H1 (cell line): Measurements from ENCODE around the gene FGD5. TPM values are rescaled to one million over a fixed set of nuclear protein-coding genes. Genes with fewer than 3 reads are reported as not detected.

Experiments used
- CTCF ChIA-PET: fragments of 300-600 bp; sonication (Branson Sonifier 250); formaldehyde crosslinking; loops from one replicate; lab custom pipeline; 2021; ENCODE audit not compliant: partially characterized antibody; lab: Charles Lee
- POLR2A ChIA-PET: fragments of 300-600 bp; sonication (Branson Sonifier 250); formaldehyde crosslinking; loops from one replicate; lab custom pipeline; 2021; ENCODE audit warnings: inconsistent platforms; ENCODE audit not compliant: partially characterized antibody; lab: Charles Lee
- DNase-seq, 2 experiments: peaks; one replicate each; pipeline versions ENCODE4 v3.0.0 to v3.0.0-alpha.2; 2010 to 2022; ENCODE audit warnings: low spot score in 2 of 2, low read depth in 1 of 2, mixed read lengths in 1 of 2
- FAIRE-seq: peaks from 2 replicates; lab custom pipeline; 2011; peaks lifted over from hg19 to GRCh38; lab: Jason Lieb, UNC
- H2AFZ ChIP-seq: 2 replicates; pipeline ENCODE4 v1.8.1; 2012; ENCODE audit warnings: low read length, inconsistent platforms
- H2AK5ac ChIP-seq: 2 replicates; pipeline ENCODE4 v1.6.1; 2013; ENCODE audit warnings: low read depth, low read length
- H2BK120ac ChIP-seq: replicated peaks from 2 replicates; pipeline ENCODE3; 2013; ENCODE audit warnings: low read depth, low read length, inconsistent platforms
- H2BK12ac ChIP-seq: 2 replicates; pipeline ENCODE4 v1.6.1; 2013; ENCODE audit warnings: low read depth, low read length
- H2BK15ac ChIP-seq: 2 replicates; pipeline ENCODE4 v1.6.1; 2013; ENCODE audit warnings: low read length
- H2BK20ac ChIP-seq: 2 replicates; pipeline ENCODE4 v1.6.1; 2013; ENCODE audit warnings: low read length
- H2BK5ac ChIP-seq: 2 replicates; pipeline ENCODE4 v1.6.1; 2013; ENCODE audit warnings: low read depth, low read length
- H3K14ac ChIP-seq: 2 replicates; pipeline ENCODE4 v1.6.1; 2013; ENCODE audit warnings: inconsistent platforms; ENCODE audit not compliant: insufficient read length
- H3K18ac ChIP-seq: 2 replicates; pipeline ENCODE4 v1.6.1; 2013; ENCODE audit warnings: low read length; ENCODE audit errors: extremely low read depth
- H3K23ac ChIP-seq: 2 replicates; pipeline ENCODE4 v1.6.1; 2013; ENCODE audit warnings: inconsistent platforms; ENCODE audit not compliant: insufficient read length
- H3K23me2 ChIP-seq: 2 replicates; pipeline ENCODE4 v1.6.1; 2013; ENCODE audit warnings: low read depth, low read length
- H3K27ac ChIP-seq: 2 replicates; pipeline ENCODE4 v1.6.1; 2011; ENCODE audit warnings: low read depth, low read length, inconsistent platforms
- H3K27me3 ChIP-seq, 4 experiments: replicated peaks in 1 of 4; 1 replicate in 1 of 4; 2 replicates in 3 of 4; pipeline versions ENCODE4 v1.6.1 to v1.8.1; 2011 to 2013; ENCODE audit warnings: low read length in 3 of 4, mild to moderate bottlenecking in 3 of 4, inconsistent platforms in 2 of 4, mixed read lengths in 2 of 4, moderate library complexity in 1 of 4; ENCODE audit not compliant: control insufficient read depth in 3 of 4, insufficient read depth in 3 of 4; ENCODE audit errors: extremely low read depth in 1 of 4
- H3K36me3 ChIP-seq, 4 experiments: 2 replicates each; pipeline versions ENCODE4 v1.6.1 to v1.8.1; 2011 to 2013; ENCODE audit warnings: mild to moderate bottlenecking in 4 of 4, low read length in 3 of 4, moderate library complexity in 2 of 4, control low read depth in 1 of 4, inconsistent platforms in 1 of 4; ENCODE audit not compliant: insufficient read depth in 4 of 4, control insufficient read depth in 2 of 4
- H3K4ac ChIP-seq: replicated peaks from 2 replicates; pipeline ENCODE3; 2013; ENCODE audit warnings: low read length, low read depth, mixed read lengths, inconsistent platforms; ENCODE audit not compliant: insufficient read length
- H3K4me1 ChIP-seq, 4 experiments: replicated peaks in 1 of 4; 1 replicate in 1 of 4; 2 replicates in 3 of 4; pipeline versions ENCODE4 v1.6.1 to v1.8.1; 2011 to 2013; ENCODE audit warnings: low read length in 3 of 4, inconsistent platforms in 2 of 4, mixed read lengths in 1 of 4; ENCODE audit not compliant: insufficient read depth in 4 of 4, control insufficient read depth in 3 of 4
- H3K4me2 ChIP-seq, 2 experiments: 2 replicates each; pipeline versions ENCODE4 v1.6.1 to v1.8.1; 2011 to 2013; ENCODE audit warnings: low read depth in 2 of 2, low read length in 2 of 2, control low read depth in 1 of 2, inconsistent platforms in 1 of 2, mild to moderate bottlenecking in 1 of 2; ENCODE audit not compliant: insufficient read depth in 1 of 2
- H3K4me3 ChIP-seq, 4 experiments: fragments of 200-600, 300-600 bp in 1 of 4; sonication (generic), shearing (Covaris generic), sonication (Bioruptor Twin) in 1 of 4; 2 replicates each; pipeline versions ENCODE4 v1.5.1 to v1.8.1; 2011 to 2016; ENCODE audit warnings: low read length in 4 of 4, low read depth in 3 of 4, control low read depth in 2 of 4, inconsistent platforms in 2 of 4, mild to moderate bottlenecking in 2 of 4, mixed read lengths in 1 of 4, moderate library complexity in 1 of 4; ENCODE audit not compliant: insufficient read depth in 2 of 4; ENCODE audit errors: extremely low read depth in 1 of 4
- H3K56ac ChIP-seq: replicated peaks from 2 replicates; pipeline ENCODE3; 2013; ENCODE audit warnings: low read depth, mild to moderate bottlenecking, mixed read lengths, low read length, inconsistent platforms; ENCODE audit not compliant: insufficient read length
- H3K79me1 ChIP-seq: 2 replicates; pipeline ENCODE4 v1.6.1; 2013; ENCODE audit warnings: low read depth, low read length, control low read depth
- H3K79me2 ChIP-seq, 2 experiments: 2 replicates each; pipeline versions ENCODE4 v1.6.1 to v1.8.1; 2012 to 2013; ENCODE audit warnings: low read length in 2 of 2, mild to moderate bottlenecking in 2 of 2, inconsistent platforms in 1 of 2; ENCODE audit not compliant: insufficient read depth in 2 of 2, control insufficient read depth in 1 of 2
- H3K9ac ChIP-seq, 4 experiments: replicated peaks in 1 of 4; 1 replicate in 1 of 4; 2 replicates in 3 of 4; pipeline versions ENCODE4 v1.6.1 to v1.8.1; 2011 to 2013; ENCODE audit warnings: low read depth in 3 of 4, low read length in 3 of 4, control low read depth in 2 of 4, mild to moderate bottlenecking in 2 of 4, moderate library complexity in 2 of 4, inconsistent platforms in 1 of 4; ENCODE audit errors: extremely low read depth in 1 of 4
- H3K9me3 ChIP-seq, 2 experiments: 2 replicates each; pipeline versions ENCODE4 v1.6.1 to v1.8.1; 2012 to 2013; ENCODE audit warnings: mild to moderate bottlenecking in 2 of 2, moderate library complexity in 2 of 2, control low read depth in 1 of 2, inconsistent platforms in 1 of 2, low read depth in 1 of 2, low read length in 1 of 2, mixed read lengths in 1 of 2; ENCODE audit not compliant: insufficient read depth in 2 of 2
- H4K20me1 ChIP-seq, 2 experiments: replicated peaks in 1 of 2; 2 replicates each; pipeline versions ENCODE3 to v1.8.1; 2011 to 2013; ENCODE audit warnings: inconsistent platforms in 2 of 2, low read length in 2 of 2, mild to moderate bottlenecking in 1 of 2; ENCODE audit not compliant: insufficient read depth in 2 of 2, control insufficient read depth in 1 of 2
- H4K5ac ChIP-seq: 2 replicates; pipeline ENCODE4 v1.6.1; 2013; ENCODE audit warnings: low read length, low read depth, mixed read lengths, inconsistent platforms; ENCODE audit not compliant: insufficient read length
- H4K8ac ChIP-seq: 2 replicates; pipeline ENCODE4 v1.8.0; 2013; ENCODE audit warnings: mild to moderate bottlenecking, moderate library complexity, low read length, inconsistent platforms; ENCODE audit not compliant: insufficient read depth; ENCODE audit errors: extremely low read depth
- H4K91ac ChIP-seq: replicated peaks from 2 replicates; pipeline ENCODE3; 2013; ENCODE audit warnings: low read length, mixed read lengths, inconsistent platforms; ENCODE audit not compliant: insufficient read length
- CBX8 ChIP-seq: fragments of 300-800, 300-1000 bp; sonication (generic); IDR thresholded peaks from 2 replicates; pipeline ENCODE4 v1.7.1; 2016; ENCODE audit warnings: low read depth, low read length, borderline replicate concordance
- CEBPB ChIP-seq: IDR thresholded peaks from 2 replicates; pipeline ENCODE4 v1.6.1; 2012; ENCODE audit warnings: low read depth, low read length
- POLR2A ChIP-seq, 2 experiments: IDR thresholded peaks; 1 replicate in 1 of 2; 2 replicates in 1 of 2; pipeline ENCODE4 v1.6.1; 2011; ENCODE audit warnings: low read depth in 2 of 2, low read length in 2 of 2, mild to moderate bottlenecking in 2 of 2; ENCODE audit errors: control extremely low read depth in 1 of 2
- RFX5 ChIP-seq: IDR thresholded peaks from 2 replicates; pipeline ENCODE4 v1.6.1; 2011; ENCODE audit warnings: low read depth, low read length, improper control_type of control experiment, borderline replicate concordance
- SAP30 ChIP-seq: fragments of 300-600 bp; sonication (generic); IDR thresholded peaks from 2 replicates; pipeline ENCODE4 v1.7.1; 2012; ENCODE audit warnings: low read length, moderate library complexity, mild to moderate bottlenecking, inconsistent platforms; ENCODE audit not compliant: insufficient read depth, insufficient replicate concordance
- WGBS, 2 experiments: shearing (Covaris generic) in 1 of 2; methylation state at CpG; one replicate each; pipeline versions ENCODE4 v1.1.6 to v1.1.7; 2013 to 2015; ENCODE audit warnings: low lambda C conversion rate in 2 of 2, mixed read lengths in 2 of 2, inconsistent platforms in 1 of 2, low coverage in 1 of 2, missing lambda C conversion rate in 1 of 2; ENCODE audit not compliant: insufficient replicate concordance in 2 of 2, insufficient coverage in 1 of 2, insufficient read length in 1 of 2; ENCODE audit errors: extremely low coverage in 1 of 2, missing lambda C conversion rate in 1 of 2; 5-methylcytosine and 5-hydroxymethylcytosine counted together
- polyA plus RNA-seq, 7 experiments: library from polyadenylated mRNA; depleted of rRNA in 3 of 7; stranded (reverse) in 5 of 7; unstranded in 2 of 7; fragments of >200 nt in 5 of 7; fragments of 200-250 nt in 2 of 7; gene quantifications; 1 replicate in 5 of 7; 2 replicates in 1 of 7; 4 replicates in 1 of 7; pipeline versions ENCODE4 v1.2.1 to v1.2.3, GENCODE V29; 2011 to 2013; ENCODE audit warnings: missing spikeins in 2 of 7, mixed read lengths in 2 of 7
- total RNA-seq: library from RNA; stranded (reverse); fragmentation: NEBNext Ultra II Directional; extraction: Animal tissue kit (Norgen Biotek cat#: 25700); gene quantifications from 2 replicates; pipeline ENCODE4 v1.2.1, GENCODE V29; 2021
- TF ChIP-seq, protein P1 (sequence below): IDR thresholded peaks from 2 replicates; pipeline ENCODE4 v1.6.1; 2012; ENCODE audit warnings: inconsistent platforms

The FGD5 gene
- total and polyA plus RNA-seq, 2 of the 8 experiments (the other 6 are each of a cell fraction or from before 2014, with no cell fraction given): 4.7 to 14.3 TPM

DNA sequence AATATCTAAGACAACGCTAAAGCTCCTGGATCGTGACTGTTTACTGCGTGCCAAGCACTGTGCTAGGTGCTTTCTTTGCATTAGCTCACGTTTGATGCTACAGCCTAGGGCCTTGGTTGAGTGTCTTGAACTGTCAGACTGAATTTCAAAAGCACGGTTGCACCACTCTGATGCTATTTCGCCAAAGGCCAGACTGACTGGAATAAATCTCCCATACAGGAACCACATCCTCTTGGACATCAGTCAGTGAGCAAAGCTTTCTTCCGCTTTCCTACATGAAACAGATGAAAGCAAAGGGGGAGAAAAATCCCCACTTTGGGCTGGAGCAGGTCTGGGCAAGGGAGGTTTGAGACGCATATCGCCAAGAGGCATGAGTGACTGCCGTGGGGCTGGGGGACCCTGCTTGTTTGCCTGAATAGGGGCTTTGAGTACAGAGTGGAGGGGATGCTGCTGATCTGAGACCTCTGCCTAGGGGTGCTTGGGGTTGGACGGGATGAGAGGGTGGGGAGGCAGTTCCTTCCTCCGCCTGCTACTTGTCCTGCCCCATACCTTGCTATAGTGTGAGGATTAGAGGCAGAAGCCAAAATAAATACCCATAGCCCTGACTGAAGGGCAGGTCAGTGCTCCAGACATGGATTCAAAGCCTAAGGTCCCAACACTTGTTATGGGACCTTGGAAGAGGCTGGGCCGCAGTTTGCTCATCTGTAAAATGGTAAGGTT, 5.3 kb downstream of the FGD5 start:
- FAIRE-seq: no peak
- no peak overlapping the region for H3K27ac ChIP-seq
- no peak overlapping the region for H2BK12ac ChIP-seq
- no peak overlapping the region for H2BK15ac ChIP-seq
- no peaks in the 10 kb centered on the region for H3K27me3 ChIP-seq
- ChIA-PET POLR2A (interaction anchor here (0.8 to 1.7 kb wide), 2 partner anchors 8 to 22 kb away, joined by 3 to 6 read pairs; no protein-coding TSS in a partner anchor), CTCF (interaction anchor here (0.9 to 2.0 kb wide), 8 partner anchors 8 to 102 kb away, joined by 3 to 14 read pairs (median 4); no protein-coding TSS in a partner anchor)
- H3K18ac ChIP-seq: no peak overlapping the region
- H3K56ac ChIP-seq: no peak overlapping the region
- no peak overlapping the region for H2BK5ac ChIP-seq
- H3K79me2 ChIP-seq: no peaks in the 10 kb centered on the region; a peak in 1 of 4 replicates
- H3K79me1 ChIP-seq: no peaks in the 10 kb centered on the region; the same call in 1 of the 2 replicates
- H4K8ac ChIP-seq: no peak overlapping the region
- no peaks in the 10 kb centered on the region for H3K9me3 ChIP-seq
- H4K20me1 ChIP-seq: no peaks in the 10 kb centered on the region
- H3K4me2 ChIP-seq: no peak overlapping the region
- H3K4ac ChIP-seq: no peak overlapping the region
- H3K14ac ChIP-seq: no peak overlapping the region
- H4K5ac ChIP-seq: no peak overlapping the region
- TF ChIP-seq CBX8 (no peak), SAP30 (no peak), RFX5 (no peak), POLR2A (IDR thresholded peaks at IDR 0.05; ENCODE audit: control extremely low read depth in 1 of 2, low read depth in 2 of 2, low read length in 2 of 2) (no peak), CEBPB (no peak)
- TF ChIP-seq, protein P1, sequence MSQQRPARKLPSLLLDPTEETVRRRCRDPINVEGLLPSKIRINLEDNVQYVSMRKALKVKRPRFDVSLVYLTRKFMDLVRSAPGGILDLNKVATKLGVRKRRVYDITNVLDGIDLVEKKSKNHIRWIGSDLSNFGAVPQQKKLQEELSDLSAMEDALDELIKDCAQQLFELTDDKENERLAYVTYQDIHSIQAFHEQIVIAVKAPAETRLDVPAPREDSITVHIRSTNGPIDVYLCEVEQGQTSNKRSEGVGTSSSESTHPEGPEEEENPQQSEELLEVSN: no peak
- no peak overlapping the region for H3K4me3 ChIP-seq
- H2BK120ac ChIP-seq: no peak overlapping the region
- H3K23me2 ChIP-seq: peaks cover 2% of the 10 kb centered on the region; the same call in 1 of the 2 replicates
- peaks cover 3 to 7% (median 5%) of the 10 kb centered on the region in 4 experiments; a peak in 6 of 7 replicates for H3K4me1 ChIP-seq
- no peaks in the 10 kb centered on the region for H3K36me3 ChIP-seq
- no peak overlapping the region for H2BK20ac ChIP-seq
- no peak overlapping the region for H3K9ac ChIP-seq
- no peak overlapping the region for H2AK5ac ChIP-seq
- H2AFZ ChIP-seq: no peak overlapping the region
- no peak overlapping the region for H4K91ac ChIP-seq
- DNase-seq: no peak
- WGBS, 2 experiments: 85% methylated on average over 13 of the region's 13 CpGs; no CpG with 5 or more reads in 1 of the 2 experiments
- H3K23ac ChIP-seq: no peak overlapping the region
